B cell (primary cell): ENCODE results near the gene ROR2. TPM values are rescaled to one million over a fixed set of nuclear protein-coding genes. Genes with fewer than 3 reads are reported as not detected.

Source experiments
- ATAC-seq: fragments of 200-7000 bp; cut with Tn5 transposase; one replicate; pipeline ENCODE4 v1.10.0; 2021; ENCODE audit warnings: low read depth, mild to moderate bottlenecking, moderate number of reproducible peaks, moderate library complexity
- CTCF ChIA-PET: fragments of 350-600 bp; sonication (Branson Sonifier 250); formaldehyde crosslinking; loops from one replicate; lab custom pipeline; 2021; ENCODE audit warnings: antibody characterized with exemption, inconsistent platforms; lab: Charles Lee
- POLR2A ChIA-PET: fragments of 350-600 bp; sonication (Branson Sonifier 250); formaldehyde crosslinking; loops from one replicate; lab custom pipeline; 2021; ENCODE audit warnings: antibody characterized with exemption; lab: Charles Lee
- DNase-seq: peaks from one replicate; pipeline ENCODE4 v3.0.0; 2013
- H2AFZ ChIP-seq: 2 replicates; pipeline ENCODE4 v1.6.1; 2012; ENCODE audit warnings: mild to moderate bottlenecking, low read depth, low read length; ENCODE audit not compliant: insufficient read depth, poor library complexity, severe bottlenecking
- H3K27ac ChIP-seq, 2 donors: 1 replicate in 1 of 2; 2 replicates in 1 of 2; pipeline ENCODE4 v1.5.1; 2012 to 2013; ENCODE audit warnings: low read length in 2 of 2, mild to moderate bottlenecking in 2 of 2, moderate library complexity in 1 of 2
- H3K27me3 ChIP-seq, 4 experiments: fragments of 200-600 bp in 1 of 4; sonication (generic) in 1 of 4; replicated peaks in 1 of 4; 1 replicate in 2 of 4; 2 replicates in 2 of 4; pipeline versions ENCODE4 v1.6.1 to v1.7.0; 2013 to 2016; ENCODE audit warnings: low read length in 3 of 4, mild to moderate bottlenecking in 2 of 4, mixed read lengths in 1 of 4, moderate library complexity in 1 of 4; ENCODE audit not compliant: insufficient read depth in 4 of 4, control insufficient read depth in 3 of 4; ENCODE audit errors: control extremely low read depth in 1 of 4
- H3K36me3 ChIP-seq, 2 experiments: replicated peaks in 1 of 2; 1 replicate in 1 of 2; 2 replicates in 1 of 2; pipeline versions ENCODE4 v1.6.1 to v1.7.1; 2013; ENCODE audit warnings: low read length in 1 of 2; ENCODE audit not compliant: insufficient read depth in 2 of 2, control insufficient read depth in 1 of 2; ENCODE audit errors: control extremely low read depth in 1 of 2, extremely low read depth in 1 of 2
- H3K4me1 ChIP-seq, 2 donors: fragments of 200-600 bp in 1 of 2; sonication (generic) in 1 of 2; 1 replicate in 1 of 2; 2 replicates in 1 of 2; pipeline versions ENCODE4 v1.5.1 to v1.6.1; 2013 to 2017; ENCODE audit warnings: low read length in 2 of 2; ENCODE audit not compliant: control insufficient read depth in 2 of 2, insufficient read depth in 2 of 2
- H3K4me2 ChIP-seq: replicated peaks from 2 replicates; pipeline ENCODE3; 2012; ENCODE audit warnings: mild to moderate bottlenecking, low read depth, low read length; ENCODE audit not compliant: poor library complexity, severe bottlenecking
- H3K4me3 ChIP-seq, 5 experiments: fragments of 200-600 bp in 1 of 5; sonication (generic) in 1 of 5; 1 replicate in 3 of 5; 2 replicates in 2 of 5; pipeline versions ENCODE4 v1.5.1 to v1.7.0; 2011 to 2016; ENCODE audit warnings: low read length in 4 of 5, mild to moderate bottlenecking in 4 of 5, low read depth in 2 of 5, control low read depth in 1 of 5, moderate library complexity in 1 of 5; ENCODE audit not compliant: insufficient read depth in 1 of 5; ENCODE audit errors: control extremely low read depth in 1 of 5, extremely low read depth in 1 of 5
- H3K79me2 ChIP-seq: fragments of 200-600 bp; sonication (generic); one replicate; pipeline ENCODE4 v1.6.0; 2016; ENCODE audit warnings: low read length; ENCODE audit not compliant: control insufficient read depth, insufficient read depth
- H3K9ac ChIP-seq: fragments of 200-600 bp; sonication (generic); 2 replicates; pipeline ENCODE4 v1.6.1; 2017; ENCODE audit warnings: mild to moderate bottlenecking, low read length, moderate library complexity
- H3K9me3 ChIP-seq, 3 donors: one replicate each; pipeline versions ENCODE4 v1.6.1 to v1.7.1; 2013; ENCODE audit warnings: low read length in 2 of 3; ENCODE audit not compliant: control insufficient read depth in 2 of 3, insufficient read depth in 1 of 3; ENCODE audit errors: control extremely low read depth in 1 of 3
- H4K20me1 ChIP-seq: 2 replicates; pipeline ENCODE4 v1.6.0; 2012; ENCODE audit warnings: mild to moderate bottlenecking, low read length; ENCODE audit not compliant: insufficient read depth, control insufficient read depth, poor library complexity, severe bottlenecking
- H3K27ac Mint-ChIP-seq: one replicate; pipeline ENCODE4 v1.8.0; 2021; ENCODE audit warnings: mixed read lengths
- H3K27me3 Mint-ChIP-seq: one replicate; pipeline ENCODE4 v1.8.0; 2021; ENCODE audit warnings: mixed read lengths
- H3K4me1 Mint-ChIP-seq: one replicate; pipeline ENCODE4 v1.8.0; 2021; ENCODE audit warnings: mixed read lengths
- H3K4me3 Mint-ChIP-seq: one replicate; pipeline ENCODE4 v1.8.0; 2021; ENCODE audit warnings: mixed read lengths
- H3K9me3 Mint-ChIP-seq: one replicate; pipeline ENCODE4 v1.8.0; 2022; ENCODE audit warnings: mixed read lengths; ENCODE audit not compliant: insufficient read depth
- CTCF ChIP-seq: fragments of 200-600 bp; IDR thresholded peaks from one replicate; pipeline ENCODE4 v1.8.0; 2022; ENCODE audit warnings: antibody characterized with exemption, mild to moderate bottlenecking
- EZH2 ChIP-seq: IDR thresholded peaks from 2 replicates; pipeline ENCODE4 v1.6.1; 2012; ENCODE audit warnings: borderline replicate concordance, low read depth, mild to moderate bottlenecking, moderate library complexity, low read length; ENCODE audit not compliant: insufficient read depth, poor library complexity, severe bottlenecking
- WGBS: methylation state at CpG from one replicate; pipeline ENCODE4 v1.1.5; 2013; ENCODE audit warnings: missing lambda C conversion rate; ENCODE audit not compliant: insufficient coverage; 5-methylcytosine and 5-hydroxymethylcytosine counted together
- intact Hi-C: fragments of 100-400 bp; cut with micrococcal nuclease; formaldehyde crosslinking; loops from one replicate; pipeline ENCODE4 v1.10.0; 2022
- polyA plus RNA-seq: library from polyadenylated mRNA; depleted of rRNA; stranded (reverse); fragments of >200 nt; gene quantifications from 2 replicates; pipeline ENCODE4 v1.2.3, GENCODE V29; 2012
- total RNA-seq, 2 donors: library from RNA; stranded (reverse); fragments of 120-200 nt in 1 of 2; gene quantifications; 1 replicate in 1 of 2; 2 replicates in 1 of 2; pipeline versions ENCODE4 v1.2.3 to v1.2.4, GENCODE V29; 2013 to 2022

ROR2 gene
- total and polyA plus RNA-seq, 2 donors (not counting 1 experiment from before 2014, with no cell fraction given), result 0.21 to 0.49 TPM

GRCh38 chr9:91840469-91840868, 109.6 kb downstream of the ROR2 start:
- no peaks in the 10 kb centered on the region for H4K20me1 ChIP-seq
- H3K4me2 ChIP-seq, result peak overlapping the region; percentile 53
- no peak overlapping the region for H3K4me3 ChIP-seq
- H3K4me1 ChIP-seq, result peaks cover 11 to 33% of the 10 kb centered on the region in 2 donors
- H3K27me3 ChIP-seq, result peaks cover 0 to 13% (median 6%) of the 10 kb centered on the region in 4 experiments
- ChIA-PET CTCF (no interaction called here), POLR2A (no interaction called here)
- H3K9ac ChIP-seq, result no peak overlapping the region
- no peaks in the 10 kb centered on the region for H3K36me3 ChIP-seq
- no peaks in the 10 kb centered on the region for H3K79me2 ChIP-seq
- 79% methylated on average over 5 of the region's 8 CpGs for WGBS
- H3K9me3 ChIP-seq, result no peaks in the 10 kb centered on the region
- TF ChIP-seq EZH2 (no peak), CTCF (no peak)
- intact Hi-C loops, result no loop called here
- H2AFZ ChIP-seq, result peak overlapping the region; percentile 61
- H3K4me3 Mint-ChIP-seq, result peak overlapping the region; percentile 57
- no peaks in the 10 kb centered on the region for H3K9me3 Mint-ChIP-seq
- no peak overlapping the region for H3K27ac Mint-ChIP-seq
- no peak for DNase-seq
- no peak overlapping the region for H3K27ac ChIP-seq
- peaks cover 38% of the 10 kb centered on the region for H3K4me1 Mint-ChIP-seq
- no peak for ATAC-seq
- peaks cover 38% of the 10 kb centered on the region for H3K27me3 Mint-ChIP-seq

- peaks cover 38% of the 10 kb centered on the region for H3K4me1 Mint-ChIP-seq
- peaks cover 42% of the 10 kb centered on the region for H3K27me3 Mint-ChIP-seq
- no peak for ATAC-seq
Observed at GRCh38 chr9:91839926-91840465, 110.0 kb downstream of the ROR2 start.

More at GRCh38 chr9:91839926-91840465, 110.0 kb downstream of the ROR2 start:
- H3K9me3 ChIP-seq, result no peaks in the 10 kb centered on the region
- peak overlapping the region; percentile 61 for H2AFZ ChIP-seq
- H3K4me3 ChIP-seq, result peak overlapping the region in 2 of 5 experiments; percentile 17 to 18
- peak overlapping the region; percentile 34 for H3K9ac ChIP-seq
- no peak overlapping the region for H3K27ac ChIP-seq
- no peaks in the 10 kb centered on the region for H3K79me2 ChIP-seq
- H3K27ac Mint-ChIP-seq, result no peak overlapping the region
- no peaks in the 10 kb centered on the region for H4K20me1 ChIP-seq
- DNase-seq, result no peak
- TF ChIP-seq EZH2, result no peak
- no peak for TF ChIP-seq CTCF
- WGBS, result 34% methylated on average over 11 of the region's 14 CpGs
- CTCF ChIA-PET, result no interaction called here
- H3K9me3 Mint-ChIP-seq, result no peaks in the 10 kb centered on the region
- peaks cover 0 to 12% (median 6%) of the 10 kb centered on the region in 4 experiments for H3K27me3 ChIP-seq
- H3K36me3 ChIP-seq, result no peaks in the 10 kb centered on the region
- H3K4me1 ChIP-seq, result peaks cover 11 to 33% of the 10 kb centered on the region in 2 donors
- POLR2A ChIA-PET, result no interaction called here
- intact Hi-C loops, result no loop called here
- peak overlapping the region; percentile 53 for H3K4me2 ChIP-seq
- H3K4me3 Mint-ChIP-seq, result peak overlapping the region; percentile 57
